ENCODE results near the gene DAP3. TPM values are rescaled to one million over a fixed set of nuclear protein-coding genes. Genes with fewer than 3 reads are reported as not detected.
"Not testable (repeated sequence)": the region's sequence is repeated elsewhere in the genome, so short reads cannot be mapped to it uniquely, and the experiment has no call there.

The DAP3 gene
- polyA plus RNA-seq, 1 experiment, result 150 TPM

- Histone ChIP-seq H3K27ac (ENCODE audit: low read depth, low read length) (no peak overlapping the region), H3K4me3 (ENCODE audit: low read depth, low read length) (no peak overlapping the region), H3K27me3 (ENCODE audit: control insufficient read depth, insufficient read depth, low read length) (no peaks in the 10 kb centered on the region), H3K9me3 (ENCODE audit: control insufficient read depth, insufficient read depth, low read length) (no peaks in the 10 kb centered on the region)
- DNase-seq (ENCODE audit: low read depth, low spot score), result no peak
- CTCF ChIA-PET, result no interaction called here
- POLR2A ChIA-PET, result no interaction called here
- TF ChIP-seq CTCF (IDR thresholded peaks at IDR 0.05; ENCODE audit: low read depth, low read length), result no peak
Observed at GRCh38 chr1:155717041-155717440, 28.1 kb downstream of the DAP3 start.

GRCh38 chr1:155718524-155719115 lies 29.7 kb downstream of the DAP3 start:
- CTCF ChIA-PET, result interaction anchor here (2.0 kb wide), 1 partner anchor 11 kb away, joined by 7 read pairs; no protein-coding TSS in a partner anchor
- POLR2A ChIA-PET; H3K27ac ChIP-seq (ENCODE audit: low read depth, low read length); H3K9me3 ChIP-seq (ENCODE audit: control insufficient read depth, insufficient read depth, low read length); H3K27me3 ChIP-seq (ENCODE audit: control insufficient read depth, insufficient read depth, low read length); H3K4me3 ChIP-seq (ENCODE audit: low read depth, low read length); DNase-seq (ENCODE audit: low read depth, low spot score): not testable (repeated sequence)

- POLR2A ChIA-PET, result interaction anchor here (0.6 kb wide), 1 partner anchor 308 kb away, joined by 7 read pairs; no protein-coding TSS in a partner anchor
- Histone ChIP-seq H3K9me3 (ENCODE audit: control insufficient read depth, insufficient read depth, low read length) (no peaks in the 10 kb centered on the region), H3K27ac (ENCODE audit: low read depth, low read length) (no peak overlapping the region), H3K4me3 (ENCODE audit: low read depth, low read length) (no peak overlapping the region), H3K27me3 (ENCODE audit: control insufficient read depth, insufficient read depth, low read length) (no peaks in the 10 kb centered on the region)
- CTCF ChIA-PET, result interaction anchor here (2.0 kb wide), 1 partner anchor 10 kb away, joined by 7 read pairs; no protein-coding TSS in a partner anchor
- TF ChIP-seq CTCF (IDR thresholded peaks at IDR 0.05; ENCODE audit: low read depth, low read length), result no peak
- no peak for DNase-seq (ENCODE audit: low read depth, low spot score)
Observed at GRCh38 chr1:155719703-155720102, 30.8 kb downstream of the DAP3 start.

GRCh38 chr1:155725142-155725541 lies 36.3 kb downstream of the DAP3 start:
- no peak overlapping the region for H3K4me3 ChIP-seq (ENCODE audit: low read depth, low read length)
- CTCF ChIA-PET, result no interaction called here
- POLR2A ChIA-PET, result interaction anchor here (0.5 to 0.7 kb wide), 2 partner anchors 14 to 18 kb away, joined by 3 to 4 read pairs; no protein-coding TSS in a partner anchor
- no peaks in the 10 kb centered on the region for H3K9me3 ChIP-seq (ENCODE audit: control insufficient read depth, insufficient read depth, low read length)
- TF ChIP-seq CTCF (IDR thresholded peaks at IDR 0.05; ENCODE audit: low read depth, low read length), result no peak
- no peak for DNase-seq (ENCODE audit: low read depth, low spot score)
- no peaks in the 10 kb centered on the region for H3K27me3 ChIP-seq (ENCODE audit: control insufficient read depth, insufficient read depth, low read length)
- no peak overlapping the region for H3K27ac ChIP-seq (ENCODE audit: low read depth, low read length)

- peak; percentile 33 for DNase-seq (ENCODE audit: low read depth, low spot score)
- no peaks in the 10 kb centered on the region for H3K27me3 ChIP-seq (ENCODE audit: control insufficient read depth, insufficient read depth, low read length)
- TF ChIP-seq CTCF (IDR thresholded peaks at IDR 0.05; ENCODE audit: low read depth, low read length), result peak; percentile 80
- no peaks in the 10 kb centered on the region for H3K9me3 ChIP-seq (ENCODE audit: control insufficient read depth, insufficient read depth, low read length)
- ChIA-PET POLR2A (no interaction called here), CTCF (interaction anchor here (0.6 to 1.6 kb wide), 11 partner anchors 10 to 479 kb away, joined by 3 to 8 read pairs (median 3); no protein-coding TSS in a partner anchor)
- H3K27ac ChIP-seq (ENCODE audit: low read depth, low read length), result no peak overlapping the region
- no peak overlapping the region for H3K4me3 ChIP-seq (ENCODE audit: low read depth, low read length)
Observed at GRCh38 chr1:155729031-155729898, 40.4 kb downstream of the DAP3 start.

Measured in AG04450 (cell line).